MM.1S (cell line): Measurements from ENCODE around the gene NKIRAS1.

Experiments
- CTCF ChIP-seq: fragments of 300-600 bp; sonication (generic); IDR thresholded peaks from 2 replicates; pipeline ENCODE4 v1.5.1; 2016; ENCODE audit warnings: antibody characterized with exemption, low read length, mixed read lengths
- EZH2 ChIP-seq: fragments of 300-600 bp; sonication (generic); optimal IDR thresholded peaks from 2 replicates; pipeline ENCODE3; 2017; ENCODE audit warnings: low read depth, mild to moderate bottlenecking, antibody characterized with exemption, low read length, mixed read lengths
- EZH2phosphoT487 ChIP-seq: fragments of 300-600 bp; sonication (generic); IDR thresholded peaks from 2 replicates; pipeline ENCODE4 v1.6.1; 2018; ENCODE audit warnings: antibody characterized with exemption, low read length

DNA sequence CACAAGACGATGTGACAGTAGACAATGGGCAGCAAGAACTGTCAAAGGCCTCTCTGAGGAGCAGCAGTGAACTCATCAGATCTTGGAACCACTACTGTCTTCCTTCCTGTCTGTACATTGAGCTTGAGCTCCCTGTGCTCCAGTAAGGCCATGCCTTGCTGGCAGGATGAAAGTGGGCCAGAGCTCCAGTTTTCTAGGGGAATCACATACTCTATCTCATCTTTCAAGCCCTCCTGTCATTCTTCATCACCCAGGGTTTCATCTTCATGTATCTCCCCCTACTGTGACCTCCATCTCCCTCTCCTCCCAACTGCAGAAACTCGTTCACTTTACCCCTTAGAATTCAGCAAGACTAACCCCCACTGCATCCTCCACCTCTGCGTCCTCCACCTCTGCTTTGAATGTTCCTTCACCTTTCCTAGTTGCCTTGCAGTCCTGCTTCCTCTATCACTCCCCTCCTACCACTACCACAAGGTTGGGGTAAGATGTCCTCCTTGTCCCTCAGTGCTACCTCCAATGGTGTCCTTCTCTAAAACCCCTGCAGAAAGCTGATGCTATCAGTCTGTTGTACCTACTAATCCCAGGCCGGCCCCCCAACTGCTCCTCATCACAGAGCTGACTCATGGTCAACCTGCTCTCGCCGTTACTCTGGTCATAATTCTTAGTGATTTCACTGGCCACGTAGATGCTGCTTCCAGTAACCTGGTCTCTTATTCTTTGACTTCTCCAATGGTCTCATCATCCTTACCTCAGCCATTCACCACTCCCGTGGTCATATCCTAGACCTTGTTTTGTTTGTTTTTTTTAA lies 22.3 kb downstream of the NKIRAS1 start:
- no peak for TF ChIP-seq EZH2phosphoT487
- TF ChIP-seq CTCF, result no peak
- TF ChIP-seq EZH2, result no peak
